ENCODE data around the gene ZNF687.

Gene ZNF687

DNA sequence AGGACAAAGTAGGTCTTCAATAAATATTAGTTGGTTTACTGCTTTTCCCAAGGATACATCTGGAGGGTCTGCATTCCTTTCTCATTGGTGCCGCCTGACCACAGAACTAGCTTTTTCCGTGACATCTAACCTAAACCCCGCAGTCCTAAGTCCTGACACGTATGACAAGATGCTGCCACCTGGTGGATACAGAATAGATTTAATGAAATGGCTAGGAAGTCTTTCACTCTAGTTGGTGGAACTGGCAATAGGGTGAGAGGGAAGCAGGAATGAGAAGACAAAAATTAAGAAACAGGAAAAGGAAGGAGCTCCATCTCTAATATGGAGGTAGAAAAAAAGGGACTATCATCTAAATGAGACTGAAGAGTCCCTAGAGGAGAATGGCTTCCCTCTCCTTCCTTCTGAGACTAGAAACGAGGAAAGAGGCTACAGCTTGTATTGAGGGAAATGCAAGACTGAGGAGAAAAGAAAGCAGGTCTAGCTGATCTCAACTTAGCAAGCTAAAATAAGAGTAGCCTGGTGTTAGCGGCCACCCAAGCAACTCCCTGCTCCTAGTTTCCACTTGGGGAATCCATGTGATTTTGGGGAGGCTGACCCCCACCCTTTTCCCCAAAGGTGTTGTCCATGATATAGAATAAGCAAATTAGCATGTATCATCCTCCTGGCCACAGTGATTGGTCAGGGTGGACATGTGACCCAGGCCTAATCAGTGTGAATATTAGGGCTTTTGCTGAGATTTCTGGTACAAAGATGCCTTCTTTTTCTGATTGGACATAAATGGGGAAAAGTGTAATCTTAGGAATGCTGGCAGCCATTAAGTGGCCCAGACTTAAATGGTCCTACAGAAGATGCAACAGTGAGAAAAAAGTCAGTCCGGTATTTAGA is 59.0 kb downstream of the ZNF687 start:
- TF ChIP-seq, protein P1, sequence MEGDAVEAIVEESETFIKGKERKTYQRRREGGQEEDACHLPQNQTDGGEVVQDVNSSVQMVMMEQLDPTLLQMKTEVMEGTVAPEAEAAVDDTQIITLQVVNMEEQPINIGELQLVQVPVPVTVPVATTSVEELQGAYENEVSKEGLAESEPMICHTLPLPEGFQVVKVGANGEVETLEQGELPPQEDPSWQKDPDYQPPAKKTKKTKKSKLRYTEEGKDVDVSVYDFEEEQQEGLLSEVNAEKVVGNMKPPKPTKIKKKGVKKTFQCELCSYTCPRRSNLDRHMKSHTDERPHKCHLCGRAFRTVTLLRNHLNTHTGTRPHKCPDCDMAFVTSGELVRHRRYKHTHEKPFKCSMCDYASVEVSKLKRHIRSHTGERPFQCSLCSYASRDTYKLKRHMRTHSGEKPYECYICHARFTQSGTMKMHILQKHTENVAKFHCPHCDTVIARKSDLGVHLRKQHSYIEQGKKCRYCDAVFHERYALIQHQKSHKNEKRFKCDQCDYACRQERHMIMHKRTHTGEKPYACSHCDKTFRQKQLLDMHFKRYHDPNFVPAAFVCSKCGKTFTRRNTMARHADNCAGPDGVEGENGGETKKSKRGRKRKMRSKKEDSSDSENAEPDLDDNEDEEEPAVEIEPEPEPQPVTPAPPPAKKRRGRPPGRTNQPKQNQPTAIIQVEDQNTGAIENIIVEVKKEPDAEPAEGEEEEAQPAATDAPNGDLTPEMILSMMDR (IDR thresholded peaks at IDR 0.05; ENCODE audit: low read depth, low read length): peak; percentile 83
- DNase-seq: peak; percentile 67
- H3K4me1 ChIP-seq: peaks cover 3% of the 10 kb centered on the region
- H3K27me3 ChIP-seq: no peaks in the 10 kb centered on the region
- H3K9me3 ChIP-seq: no peaks in the 10 kb centered on the region
- H3K36me3 ChIP-seq: peaks cover 10% of the 10 kb centered on the region
- H3K4me3 ChIP-seq (ENCODE audit: low read depth, low read length): no peak overlapping the region
